ENCODE measurements around the gene EDDM13. TPM values are rescaled to one million over a fixed set of nuclear protein-coding genes. Genes with fewer than 3 reads are reported as not detected.

EDDM13 gene
- total and polyA plus RNA-seq, 2 of the 13 experiments (the other 11 are each of a cell fraction or from before 2014, with no cell fraction given) = not detected

GRCh38 chr19:56314381-56315076 is 42.0 kb downstream of the EDDM13 start, which contains the start of gene ZSCAN5A (continued):
- no peak for TF ChIP-seq BRF2 (CRISPR knock-in tag; IDR thresholded peaks at IDR 0.05)
- TF ChIP-seq PPARG (CRISPR knock-in tag; conservative IDR thresholded peaks at IDR 0.05) = no peak
- no peak for TF ChIP-seq TFAP4 (IDR thresholded peaks at IDR 0.05; ENCODE audit: borderline replicate concordance, low read depth)
- TF ChIP-seq SMARCE1 (IDR thresholded peaks at IDR 0.05; ENCODE audit: borderline replicate concordance) = no peak
- no peak for TF ChIP-seq ZNF878 (CRISPR knock-in tag; IDR thresholded peaks at IDR 0.05)
- TF ChIP-seq ZBTB2 (CRISPR knock-in tag; IDR thresholded peaks at IDR 0.05; ENCODE audit: low read depth) = no peak
- TF ChIP-seq ZNF547 (CRISPR knock-in tag; IDR thresholded peaks at IDR 0.05) = no peak; the same call in 1 of the 2 replicates
- 0 out of 2 replicates have a peak, but pooled peaks have one; percentile 32 for TF ChIP-seq ZNF691 (CRISPR knock-in tag; IDR thresholded peaks at IDR 0.05; ENCODE audit: borderline replicate concordance, low read depth)
- TF ChIP-seq ZNF10 (CRISPR knock-in tag; IDR thresholded peaks at IDR 0.05; ENCODE audit: borderline replicate concordance, low read depth) = no peak
- TF ChIP-seq ZNF841 (CRISPR knock-in tag; IDR thresholded peaks at IDR 0.05; ENCODE audit: borderline replicate concordance) = no peak
- TF ChIP-seq BORCS8-MEF2B (CRISPR knock-in tag; IDR thresholded peaks at IDR 0.05) = no peak
- TF ChIP-seq BATF2 (CRISPR knock-in tag; IDR thresholded peaks at IDR 0.05) = no peak
- no peak for TF ChIP-seq KDM6A (CRISPR knock-in tag; IDR thresholded peaks at IDR 0.05; ENCODE audit: low read depth)
- TF ChIP-seq ZNF770 (CRISPR knock-in tag; IDR thresholded peaks at IDR 0.05) = no peak
- no peak; the same call in 1 of the 2 replicates for TF ChIP-seq SP5 (CRISPR knock-in tag; IDR thresholded peaks at IDR 0.05; ENCODE audit: borderline replicate concordance, low read depth)
- peak; percentile 92 for TF ChIP-seq ZFX (CRISPR knock-in tag; IDR thresholded peaks at IDR 0.05; ENCODE audit: low read depth)
- no peak for TF ChIP-seq PATZ1 (CRISPR knock-in tag; IDR thresholded peaks at IDR 0.05)
- TF ChIP-seq ZNF24 (IDR thresholded peaks at IDR 0.05) = no peak
